LNCaP clone FGC (cell line): ENCODE data around the gene ADARB1.

Source experiments
- DNase-seq: peaks from one replicate; pipeline ENCODE4 v3.0.0-alpha.2; 2011; ENCODE audit warnings: low read depth
- H3K4me3 ChIP-seq: 2 replicates; pipeline ENCODE4 v1.5.1; 2011; ENCODE audit warnings: mild to moderate bottlenecking, low read depth, low read length, control low read depth
- TF ChIP-seq, protein P1 (sequence below): IDR thresholded peaks from 2 replicates; pipeline ENCODE4 v1.5.1; 2012; ENCODE audit warnings: mild to moderate bottlenecking; ENCODE audit not compliant: control insufficient read depth, insufficient read depth; ENCODE audit errors: extremely low read depth

Gene ADARB1

DNA sequence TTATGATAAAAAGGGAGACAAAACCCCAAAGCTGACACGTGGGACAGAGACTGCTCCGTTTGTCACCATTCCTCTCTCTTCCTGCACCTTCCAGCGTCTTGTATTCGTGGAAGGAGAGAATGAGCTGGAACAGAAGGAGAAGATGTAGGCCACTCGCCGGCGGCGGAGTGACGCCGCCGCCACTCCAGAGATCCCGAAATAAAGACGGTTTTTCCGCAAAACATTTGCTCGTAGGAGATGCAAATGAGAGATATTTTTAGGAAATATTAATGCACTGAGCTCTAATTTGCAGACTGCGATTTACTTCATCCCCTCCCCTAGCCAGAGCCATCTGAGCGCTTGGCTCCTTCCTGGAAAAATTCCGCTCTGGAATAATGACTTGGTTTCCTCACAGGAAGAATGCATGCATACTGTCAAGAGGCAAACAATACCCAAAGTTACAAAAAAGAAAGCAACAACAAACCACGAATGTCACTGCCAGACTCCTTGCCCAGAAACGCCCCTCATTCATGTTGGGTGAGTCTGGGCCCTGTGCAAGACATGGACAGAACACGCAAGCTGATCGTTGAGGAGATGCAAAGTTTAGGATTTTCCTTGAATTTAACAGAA lies 18.0 kb upstream of the ADARB1 start:
- no peak for DNase-seq
- no peak overlapping the region for H3K4me3 ChIP-seq
- TF ChIP-seq, protein P1, sequence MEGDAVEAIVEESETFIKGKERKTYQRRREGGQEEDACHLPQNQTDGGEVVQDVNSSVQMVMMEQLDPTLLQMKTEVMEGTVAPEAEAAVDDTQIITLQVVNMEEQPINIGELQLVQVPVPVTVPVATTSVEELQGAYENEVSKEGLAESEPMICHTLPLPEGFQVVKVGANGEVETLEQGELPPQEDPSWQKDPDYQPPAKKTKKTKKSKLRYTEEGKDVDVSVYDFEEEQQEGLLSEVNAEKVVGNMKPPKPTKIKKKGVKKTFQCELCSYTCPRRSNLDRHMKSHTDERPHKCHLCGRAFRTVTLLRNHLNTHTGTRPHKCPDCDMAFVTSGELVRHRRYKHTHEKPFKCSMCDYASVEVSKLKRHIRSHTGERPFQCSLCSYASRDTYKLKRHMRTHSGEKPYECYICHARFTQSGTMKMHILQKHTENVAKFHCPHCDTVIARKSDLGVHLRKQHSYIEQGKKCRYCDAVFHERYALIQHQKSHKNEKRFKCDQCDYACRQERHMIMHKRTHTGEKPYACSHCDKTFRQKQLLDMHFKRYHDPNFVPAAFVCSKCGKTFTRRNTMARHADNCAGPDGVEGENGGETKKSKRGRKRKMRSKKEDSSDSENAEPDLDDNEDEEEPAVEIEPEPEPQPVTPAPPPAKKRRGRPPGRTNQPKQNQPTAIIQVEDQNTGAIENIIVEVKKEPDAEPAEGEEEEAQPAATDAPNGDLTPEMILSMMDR = no peak

DNA sequence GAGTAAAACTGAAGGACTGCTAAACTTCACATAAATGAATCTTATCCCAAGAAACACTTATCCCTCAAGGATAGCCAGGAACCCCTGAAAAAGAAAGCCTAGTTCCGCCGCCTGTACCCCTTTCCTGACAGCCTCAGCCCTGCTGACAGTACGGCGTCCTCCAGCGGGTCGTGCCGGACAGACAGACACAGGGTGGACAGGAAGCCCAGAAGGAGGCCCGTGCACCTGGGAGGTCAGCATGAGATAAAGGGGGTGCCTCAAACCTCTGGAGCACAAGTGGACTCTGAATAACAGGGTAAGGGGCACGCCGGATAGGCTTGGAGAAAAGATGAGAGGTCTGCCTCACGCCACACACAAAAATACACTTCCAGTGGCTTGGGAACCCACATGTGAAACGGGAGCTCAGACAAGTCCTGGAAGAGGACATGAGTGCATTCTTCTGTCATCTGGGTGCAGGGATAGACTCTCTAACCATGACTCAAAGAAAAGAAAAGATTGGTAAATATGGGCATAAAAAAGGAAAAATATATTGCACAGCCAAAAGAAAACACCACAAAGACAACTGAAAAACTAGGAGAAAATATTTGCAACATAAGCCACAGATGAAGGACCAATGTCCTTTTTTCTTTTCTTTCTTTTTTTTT lies 17.3 kb upstream of the ADARB1 start:
- TF ChIP-seq, protein P1 = no peak
- DNase-seq = no peak

DNA sequence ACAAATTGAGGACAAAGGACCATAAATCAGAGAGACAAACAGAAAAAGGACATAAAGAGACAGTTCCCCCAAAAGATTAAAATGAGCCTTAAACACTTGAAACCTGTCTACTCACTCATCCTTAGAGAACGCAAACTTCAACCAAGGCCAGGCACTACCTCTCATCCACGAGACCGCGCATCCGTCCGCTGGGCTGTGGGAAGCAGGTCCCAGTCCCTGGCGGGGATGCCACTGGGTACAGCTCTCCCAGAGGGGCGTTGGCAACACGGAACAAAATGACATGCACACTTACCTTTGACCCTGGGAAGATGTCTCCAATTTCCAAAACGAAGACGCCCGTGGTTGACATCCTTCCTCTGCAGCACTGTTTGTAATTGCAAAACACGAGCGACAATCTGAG lies 16.5 kb upstream of the ADARB1 start:
- TF ChIP-seq, protein P1 = no peak
- no peak overlapping the region for H3K4me3 ChIP-seq
- no peak for DNase-seq

More for the DNA sequence above, 17.3 kb upstream of the ADARB1 start:
- H3K4me3 ChIP-seq = no peak overlapping the region

DNA sequence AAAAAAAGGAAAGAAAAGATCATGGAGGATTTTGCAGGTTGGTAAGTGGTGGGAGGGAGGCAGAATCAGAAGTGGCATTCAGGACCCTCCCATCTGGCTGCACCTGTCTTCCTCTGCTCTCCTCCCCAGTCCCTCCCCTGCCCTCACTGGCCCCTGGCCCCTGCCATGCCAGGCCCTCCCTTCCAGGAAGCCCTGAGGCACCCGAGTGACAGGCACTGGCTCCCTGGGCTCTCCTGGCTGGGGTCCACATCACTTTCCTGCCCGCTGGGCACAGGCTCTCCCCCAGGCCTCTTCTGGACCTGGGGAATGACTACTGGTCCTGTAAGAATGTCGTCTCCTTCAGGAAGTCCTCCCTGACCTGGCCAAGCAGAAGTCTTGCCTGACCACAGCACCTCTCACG lies 15.3 kb upstream of the ADARB1 start:
- TF ChIP-seq, protein P1 = no peak
- no peak overlapping the region for H3K4me3 ChIP-seq
- DNase-seq = no peak

DNA sequence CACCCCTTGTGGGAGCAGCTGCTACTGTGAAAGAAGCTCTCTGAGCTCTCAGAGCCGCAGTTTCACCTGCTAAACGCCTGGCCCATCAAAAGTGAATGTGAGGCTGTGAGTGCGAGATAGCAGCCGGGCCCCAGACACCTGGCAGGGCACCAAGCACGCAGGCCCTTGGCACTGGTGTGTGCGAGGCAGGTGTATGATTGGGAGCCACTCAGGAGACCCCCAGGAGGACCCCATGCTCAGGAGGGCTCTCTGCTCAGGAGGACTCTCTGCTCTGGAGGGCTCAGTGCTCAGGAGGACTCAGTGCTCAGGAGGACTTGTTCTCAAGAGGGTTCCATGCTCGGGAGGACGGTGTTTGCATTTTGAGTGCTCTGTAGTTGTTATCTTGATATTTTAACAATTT lies 14.3 kb upstream of the ADARB1 start:
- H3K4me3 ChIP-seq = no peak overlapping the region
- TF ChIP-seq, protein P1 = no peak
- DNase-seq = no peak

DNA sequence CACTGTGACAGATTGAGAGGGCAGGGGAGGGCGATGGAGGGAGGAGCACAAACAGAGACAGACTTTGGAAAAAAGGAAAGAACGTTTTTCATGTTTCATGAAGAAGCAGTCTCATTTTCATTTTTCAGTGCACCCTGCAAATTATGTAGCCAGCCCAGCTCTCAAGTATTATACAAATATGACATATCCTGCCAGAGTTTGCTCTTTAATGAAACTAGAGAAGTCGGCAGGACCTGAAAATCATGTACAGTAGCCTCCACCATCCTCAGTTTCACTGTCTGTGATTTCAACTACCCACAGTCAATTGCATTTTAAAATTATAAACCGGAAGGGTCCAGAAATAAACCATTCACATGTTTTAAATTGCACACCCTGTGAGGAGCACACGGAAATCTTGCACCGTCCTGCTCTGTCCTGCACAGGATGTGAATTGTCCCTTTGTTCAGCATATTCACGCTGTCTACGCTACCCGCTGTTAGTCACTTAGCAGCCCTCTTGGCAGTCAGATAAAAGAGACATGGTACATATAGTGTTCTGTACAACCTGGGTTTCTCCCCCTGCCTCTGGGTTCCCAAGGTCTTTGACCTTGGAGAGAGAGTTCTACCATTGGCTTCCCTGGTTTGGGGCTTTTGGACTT lies 13.6 kb upstream of the ADARB1 start:
- TF ChIP-seq, protein P1 = no peak
- DNase-seq = no peak
- no peak overlapping the region for H3K4me3 ChIP-seq

DNA sequence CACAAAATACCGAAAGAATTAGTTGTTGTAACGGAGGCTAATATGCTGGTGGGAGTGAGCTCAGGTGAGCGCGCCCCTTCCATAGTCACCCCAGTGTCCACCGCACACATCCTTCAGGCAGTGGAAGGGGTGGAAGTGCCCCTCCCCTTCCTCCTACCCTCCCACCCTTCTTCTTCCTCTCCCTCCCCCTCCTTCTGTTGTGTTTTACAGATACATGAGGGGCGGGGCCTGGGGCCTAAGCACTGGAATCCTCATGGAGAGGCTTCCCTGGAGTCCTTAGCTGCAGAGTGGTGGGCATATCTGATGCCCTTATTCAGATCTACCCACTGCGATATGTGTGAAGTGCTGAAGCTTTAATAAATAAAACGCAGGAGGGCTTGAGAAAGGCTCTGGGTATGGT lies 10.3 kb upstream of the ADARB1 start:
- no peak overlapping the region for H3K4me3 ChIP-seq
- TF ChIP-seq, protein P1 = no peak
- no peak for DNase-seq
